GM10266 (cell line): Measurements from ENCODE around the gene POLK.
"Not testable (repeated sequence)": the region's sequence is repeated elsewhere in the genome, so short reads cannot be mapped to it uniquely, and the experiment has no call there.

Experiments
- DNase-seq: peaks from one replicate; pipeline ENCODE4 v3.0.0; 2012; ENCODE audit errors: extremely low spot score
- CTCF ChIP-seq: IDR thresholded peaks from 2 replicates; pipeline ENCODE4 v1.5.1; 2012; ENCODE audit warnings: mild to moderate bottlenecking, low read depth; ENCODE audit not compliant: control insufficient read depth, insufficient read depth; ENCODE audit errors: missing control alignments

Gene POLK

GRCh38 chr5:75496026-75496425 lies 15.7 kb upstream of the POLK start:
- no peak for DNase-seq
- no peak for TF ChIP-seq CTCF

- no peak for DNase-seq
- no peak for TF ChIP-seq CTCF
Measured at GRCh38 chr5:75498208-75498777, 13.4 kb upstream of the POLK start.

- DNase-seq, result not testable (repeated sequence)
Measured at GRCh38 chr5:75498875-75499274, 12.8 kb upstream of the POLK start.

- not testable (repeated sequence) for DNase-seq
Measured at GRCh38 chr5:75505112-75505511, 6.6 kb upstream of the POLK start.

GRCh38 chr5:75507841-75508240 lies 3.9 kb upstream of the POLK start:
- no peak for DNase-seq
- TF ChIP-seq CTCF, result no peak

GRCh38 chr5:75509546-75509945 lies 2.1 kb upstream of the POLK start:
- DNase-seq, result no peak
- no peak for TF ChIP-seq CTCF

- no peak for TF ChIP-seq CTCF
- no peak for DNase-seq
Measured at GRCh38 chr5:75509956-75510355, 1.7 kb upstream of the POLK start.

GRCh38 chr5:75510417-75510835 lies 1.3 kb upstream of the POLK start:
- TF ChIP-seq CTCF, result no peak
- DNase-seq, result no peak
